Liver (tissue), 9 donors: ENCODE measurements around the gene NARF. TPM values are rescaled to one million over a fixed set of nuclear protein-coding genes. Genes with fewer than 3 reads are reported as not detected.
"Not testable (repeated sequence)": the region's sequence is repeated elsewhere in the genome, so short reads cannot be mapped to it uniquely, and the experiment has no call there.

Experiments
- DNase-seq: peaks from one replicate; pipeline ENCODE4 v3.0.0-alpha.2; 2017; ENCODE audit warnings: low spot score
- H3K27ac ChIP-seq, 2 donors: one replicate each; pipeline ENCODE4 v1.7.0; 2013; ENCODE audit warnings: inconsistent platforms in 2 of 2, low read length in 2 of 2, control low read depth in 1 of 2, low read depth in 1 of 2, mild to moderate bottlenecking in 1 of 2
- H3K27me3 ChIP-seq, 4 donors: one replicate each; pipeline versions ENCODE4 v1.6.1 to v1.7.0; 2013; ENCODE audit warnings: low read length in 3 of 4, inconsistent platforms in 1 of 4, mild to moderate bottlenecking in 1 of 4, moderate library complexity in 1 of 4; ENCODE audit not compliant: control insufficient read depth in 4 of 4, insufficient read depth in 4 of 4
- H3K36me3 ChIP-seq, 4 donors: one replicate each; pipeline versions ENCODE4 v1.6.1 to v1.7.0; 2013; ENCODE audit warnings: low read length in 3 of 4, mild to moderate bottlenecking in 3 of 4, low read depth in 1 of 4, moderate library complexity in 1 of 4; ENCODE audit not compliant: control insufficient read depth in 4 of 4, insufficient read depth in 3 of 4
- H3K4me1 ChIP-seq, 4 donors: one replicate each; pipeline versions ENCODE4 v1.6.1 to v1.7.0; 2013; ENCODE audit warnings: low read length in 3 of 4, mild to moderate bottlenecking in 3 of 4, moderate library complexity in 1 of 4; ENCODE audit not compliant: control insufficient read depth in 4 of 4, insufficient read depth in 4 of 4
- H3K4me3 ChIP-seq, 3 donors: one replicate each; pipeline versions ENCODE4 v1.6.1 to v1.7.0; 2013; ENCODE audit warnings: low read length in 3 of 3, control low read depth in 1 of 3, low read depth in 1 of 3, mild to moderate bottlenecking in 1 of 3
- H3K9ac ChIP-seq, 2 donors: one replicate each; pipeline ENCODE4 v1.7.0; 2013; ENCODE audit warnings: low read length in 2 of 2, mild to moderate bottlenecking in 2 of 2, moderate library complexity in 2 of 2, control low read depth in 1 of 2, low read depth in 1 of 2
- H3K9me3 ChIP-seq, 4 donors: one replicate each; pipeline versions ENCODE4 v1.6.1 to v1.7.0; 2013; ENCODE audit warnings: low read length in 3 of 4; ENCODE audit not compliant: control insufficient read depth in 4 of 4
- ATF3 ChIP-seq: IDR thresholded peaks from 2 replicates; pipeline ENCODE4 v1.6.1; 2016; ENCODE audit warnings: antibody characterized with exemption
- FOXA2 ChIP-seq: IDR thresholded peaks from 2 replicates; pipeline ENCODE4 v1.6.1; 2016; ENCODE audit warnings: antibody characterized with exemption
- HNF4A ChIP-seq, 2 donors: conservative IDR thresholded peaks; 2 replicates each; pipeline ENCODE4 v1.6.1; 2016; ENCODE audit warnings: antibody characterized with exemption in 2 of 2, mild to moderate bottlenecking in 2 of 2
- HNF4G ChIP-seq: IDR thresholded peaks from 2 replicates; pipeline ENCODE4 v1.6.1; 2016; ENCODE audit warnings: antibody characterized with exemption
- JUND ChIP-seq, 2 donors: IDR thresholded peaks; 2 replicates each; pipeline ENCODE4 v1.6.1; 2016; ENCODE audit warnings: antibody characterized with exemption in 2 of 2
- NR2F2 ChIP-seq: IDR thresholded peaks from 2 replicates; pipeline ENCODE4 v1.6.1; 2016; ENCODE audit warnings: antibody characterized with exemption
- RAD21 ChIP-seq, 2 donors: IDR thresholded peaks; 2 replicates each; pipeline ENCODE4 v1.6.1; 2016; ENCODE audit warnings: antibody characterized with exemption in 2 of 2, mild to moderate bottlenecking in 2 of 2
- RXRA ChIP-seq, 2 donors: IDR thresholded peaks; 2 replicates each; pipeline ENCODE4 v1.6.1; 2017 to 2018; ENCODE audit warnings: antibody characterized with exemption in 2 of 2, mild to moderate bottlenecking in 1 of 2
- ZBTB33 ChIP-seq: IDR thresholded peaks from 2 replicates; pipeline ENCODE4 v1.6.1; 2016; ENCODE audit warnings: antibody characterized with exemption
- WGBS: extraction: QIAGEN DNeasy Blood & Tissue Kit; methylation state at CpG from one replicate; pipeline ENCODE4 v1.1.7; 2013; 5-methylcytosine and 5-hydroxymethylcytosine counted together
- polyA plus RNA-seq, 2 donors: library from polyadenylated mRNA; stranded (reverse) in 1 of 2; unstranded in 1 of 2; fragments of 200-250 nt in 1 of 2; fragments of >200 nt in 1 of 2; fragmentation: Nextera tagmentation in 1 of 2; extraction: Ambion mirVana in 1 of 2; gene quantifications; one replicate each; pipeline versions ENCODE4 v1.2.1 to v1.2.3, GENCODE V29; 2013 to 2015
- total RNA-seq, 2 donors: library from RNA; depleted of rRNA; stranded (reverse); fragments of >200 nt; gene quantifications; one replicate each; pipeline ENCODE4 v1.2.3, GENCODE V29; 2014
- donor health status: healthy.
- donor health status: healthy.
- donor health status: healthy.
- donor health status: healthy.
- donor health status: healthy.

Gene NARF
- total and polyA plus RNA-seq, 4 donors = 19.8 to 87.5 (median 26.2) TPM

- TF ChIP-seq FOXA2 = peak; percentile 90
- peak; percentile 61 for TF ChIP-seq HNF4G
- peak; percentile 74 for TF ChIP-seq ZBTB33
- TF ChIP-seq JUND (IDR thresholded peaks at IDR 0.05) = peak in 1 of 2 donors; percentile 44
- no peak for TF ChIP-seq ATF3
- TF ChIP-seq RXRA (IDR thresholded peaks at IDR 0.05) = peak; percentile 85 to 92
- peak; percentile 25 to 45 for TF ChIP-seq RAD21 (IDR thresholded peaks at IDR 0.05)
- TF ChIP-seq HNF4A (conservative IDR thresholded peaks at IDR 0.05) = peak; percentile 84 to 88
These were observed 49.2 kb downstream of the NARF start (continued) for GRCh38 chr17:82507631-82508175.

- not testable (repeated sequence) for DNase-seq, H3K36me3 ChIP-seq, H3K4me1 ChIP-seq, H3K9me3 ChIP-seq, H3K27me3 ChIP-seq, H3K27ac ChIP-seq, H3K4me3 ChIP-seq, H3K9ac ChIP-seq
- WGBS = 93% methylated on average over 5 of the region's 5 CpGs
These were observed 53.1 kb downstream of the NARF start for GRCh38 chr17:82511642-82512041.

GRCh38 chr17:82513864-82514263 lies 55.3 kb downstream of the NARF start:
- H3K36me3 ChIP-seq, H3K9ac ChIP-seq, H3K9me3 ChIP-seq, H3K27ac ChIP-seq, H3K4me3 ChIP-seq, DNase-seq, H3K27me3 ChIP-seq, H3K4me1 ChIP-seq: not testable (repeated sequence)
- WGBS = 96% methylated on average over 10 of the region's 10 CpGs

- WGBS = 76% methylated on average over 10 of the region's 10 CpGs
- Histone ChIP-seq H3K9me3 (no peaks in the 10 kb centered on the region), H3K9ac (no peak overlapping the region), H3K27me3 (no peaks in the 10 kb centered on the region), H3K36me3 (no peaks in the 10 kb centered on the region), H3K27ac (peak overlapping the region in 1 of 2 donors; percentile 18), H3K4me1 (peaks cover 1 to 12% (median 3%) of the 10 kb centered on the region in 4 donors), H3K4me3 (no peak overlapping the region)
- no peak for DNase-seq
- TF ChIP-seq NR2F2 = no peak
- no peak for TF ChIP-seq HNF4G
- no peak for TF ChIP-seq HNF4A (conservative IDR thresholded peaks at IDR 0.05)
- TF ChIP-seq FOXA2 = no peak
These were observed 58.8 kb downstream of the NARF start for GRCh38 chr17:82517230-82517865.
